K562 (cell line): ENCODE results near the gene SND1. TPM values are rescaled to one million over a fixed set of nuclear protein-coding genes. Genes with fewer than 3 reads are reported as not detected.

ENCODE experiments used
- ATF1 ChIP-seq, 2 experiments: fragments of 450-650 bp in 1 of 2; IDR thresholded peaks; 2 replicates each; pipeline ENCODE4 v1.6.1; 2016; ENCODE audit warnings: missing compliant biosample characterization in 1 of 2, missing genetic modification characterization in 1 of 2
- BDP1 ChIP-seq: IDR thresholded peaks from 3 replicates; pipeline ENCODE4 v1.6.1; 2011; ENCODE audit not compliant: insufficient read length, insufficient read depth
- CCAR2 ChIP-seq: fragments of 200-400 bp; formaldehyde crosslinking; IDR thresholded peaks from 2 replicates; pipeline ENCODE4 v1.6.1; 2017; ENCODE audit warnings: mild to moderate bottlenecking, low read depth, low read length
- DACH1 ChIP-seq: fragments of 450-650 bp; IDR thresholded peaks from 2 replicates; pipeline ENCODE4 v1.6.1; 2018; ENCODE audit not compliant: partially characterized antibody
- EHMT2 ChIP-seq: fragments of 450-650 bp; IDR thresholded peaks from 2 replicates; pipeline ENCODE4 v1.6.1; 2018; ENCODE audit warnings: antibody characterized with exemption
- HDGF ChIP-seq: fragments of 450-650 bp; IDR thresholded peaks from 2 replicates; pipeline ENCODE4 v1.6.1; 2016
- JUND ChIP-seq, 2 experiments: IDR thresholded peaks; 2 replicates in 1 of 2; 3 replicates in 1 of 2; pipeline ENCODE4 v1.6.1; 2011; ENCODE audit warnings: borderline replicate concordance in 2 of 2, low read depth in 2 of 2, low read length in 2 of 2, improper control_type of control experiment in 1 of 2, missing biosample characterization in 1 of 2, missing genetic modification characterization in 1 of 2, missing genetic modification reagents in 1 of 2
- MEF2D ChIP-seq: conservative IDR thresholded peaks from 2 replicates; pipeline ENCODE4 v1.6.1; 2016; ENCODE audit warnings: low read depth, missing genetic modification characterization, missing compliant biosample characterization
- PATZ1 ChIP-seq: fragments of 250-450 bp; sonication (Bioruptor Pico); IDR thresholded peaks from 2 replicates; pipeline ENCODE4 v1.5.0; 2020; ENCODE audit warnings: mild to moderate bottlenecking, borderline replicate concordance
- PPARD ChIP-seq: fragments of 250-450 bp; sonication (Bioruptor Pico); IDR thresholded peaks from 2 replicates; pipeline ENCODE4 v1.8.0; 2022; ENCODE audit warnings: inconsistent platforms, mild to moderate bottlenecking, moderate library complexity
- RCOR1 ChIP-seq, 2 experiments: IDR thresholded peaks; 2 replicates each; pipeline ENCODE4 v1.6.1; 2012; ENCODE audit warnings: low read depth in 2 of 2, low read length in 2 of 2, borderline replicate concordance in 1 of 2, improper control_type of control experiment in 1 of 2
- RFX5 ChIP-seq: IDR thresholded peaks from 2 replicates; pipeline ENCODE4 v1.6.1; 2011; ENCODE audit warnings: low read depth, mild to moderate bottlenecking, improper control_type of control experiment, low read length
- TEAD1 ChIP-seq, 2 experiments: fragments of 450-650 bp in 1 of 2; sonication (generic) in 1 of 2; formaldehyde crosslinking; IDR thresholded peaks; 2 replicates each; pipeline versions ENCODE4 v1.4.0 to v1.8.0; 2020 to 2022; ENCODE audit warnings: mild to moderate bottlenecking in 2 of 2, missing genetic modification reagents in 1 of 2
- ZC3H4 ChIP-seq: sonication (generic); formaldehyde crosslinking; IDR thresholded peaks from 2 replicates; pipeline ENCODE4 v1.9.0; 2021; ENCODE audit warnings: missing genetic modification reagents, borderline replicate concordance
- ZFP30 ChIP-seq: fragments of 250-450 bp; sonication (Bioruptor Pico); IDR thresholded peaks from 2 replicates; pipeline ENCODE4 v1.8.0; 2022; ENCODE audit warnings: moderate library complexity, mild to moderate bottlenecking, inconsistent platforms, borderline replicate concordance
- ZNF766 ChIP-seq: fragments of 200-800 bp; sonication (Bioruptor generic); conservative IDR thresholded peaks from 2 replicates; pipeline ENCODE4 v1.6.1; 2016; ENCODE audit warnings: missing genetic modification characterization, missing compliant biosample characterization
- polyA plus RNA-seq, 8 experiments: library from polyadenylated mRNA; depleted of rRNA in 4 of 8; stranded (reverse) in 5 of 8; unstranded in 3 of 8; fragments of >200 nt; fragmentation: Nextera tagmentation in 2 of 8; fragmentation: Illumina TruSeq in 1 of 8; extraction: Ambion mirVana in 2 of 8; extraction: Trizol in 1 of 8; gene quantifications; 2 replicates each; pipeline versions ENCODE4 v1.2.1 to v1.2.3, GENCODE V29; 2011 to 2014; ENCODE audit warnings: inconsistent platforms in 1 of 8, missing spikeins in 1 of 8
- total RNA-seq, 7 experiments: library from RNA; depleted of rRNA in 6 of 7; stranded (reverse); fragments of >200 nt in 6 of 7; fragmentation: Illumina TruSeq in 2 of 7; extraction: Trizol in 2 of 7; gene quantifications; 2 replicates each; pipeline versions ENCODE4 v1.2.1 to v1.2.3, GENCODE V29; 2011 to 2021; ENCODE audit warnings: low replicate concordance in 1 of 7
- TF ChIP-seq, protein P1 (sequence below): IDR thresholded peaks from 2 replicates; pipeline ENCODE4 v1.6.1; 2016; ENCODE audit warnings: missing genetic modification characterization, missing compliant biosample characterization
- TF ChIP-seq, protein P2 (sequence below), 2 experiments: fragments of 150-350 bp in 1 of 2; IDR thresholded peaks; 2 replicates each; pipeline ENCODE4 v1.6.1; 2012 to 2016; ENCODE audit warnings: low read depth in 2 of 2, low read length in 2 of 2, mild to moderate bottlenecking in 1 of 2, moderate library complexity in 1 of 2

SND1 gene
- total and polyA plus RNA-seq, 9 of the 15 experiments (the other 6 are each of a cell fraction or from before 2014, with no cell fraction given), result 46.5 to 307 (median 191) TPM

DNA sequence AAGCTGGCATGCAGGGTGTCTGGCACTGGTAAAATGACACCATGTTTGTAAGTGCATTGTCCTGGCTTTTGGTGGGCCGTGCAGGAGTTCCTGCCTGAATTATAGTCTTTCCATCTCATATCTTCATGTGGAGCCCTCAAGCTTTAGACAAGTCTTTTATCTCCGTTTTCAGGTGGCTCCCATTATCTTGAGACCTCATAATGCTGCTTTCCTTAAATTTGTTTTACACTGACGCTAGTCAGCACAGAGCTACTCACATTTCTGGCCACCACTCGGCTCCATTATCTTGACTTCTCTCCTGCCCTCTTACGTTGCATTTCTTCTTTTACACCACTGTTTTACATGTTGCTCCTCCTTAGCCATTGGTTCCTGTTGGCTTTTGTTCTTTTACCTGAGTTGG is 342.0 kb downstream of the SND1 start (continued):
- TF ChIP-seq, protein P1, sequence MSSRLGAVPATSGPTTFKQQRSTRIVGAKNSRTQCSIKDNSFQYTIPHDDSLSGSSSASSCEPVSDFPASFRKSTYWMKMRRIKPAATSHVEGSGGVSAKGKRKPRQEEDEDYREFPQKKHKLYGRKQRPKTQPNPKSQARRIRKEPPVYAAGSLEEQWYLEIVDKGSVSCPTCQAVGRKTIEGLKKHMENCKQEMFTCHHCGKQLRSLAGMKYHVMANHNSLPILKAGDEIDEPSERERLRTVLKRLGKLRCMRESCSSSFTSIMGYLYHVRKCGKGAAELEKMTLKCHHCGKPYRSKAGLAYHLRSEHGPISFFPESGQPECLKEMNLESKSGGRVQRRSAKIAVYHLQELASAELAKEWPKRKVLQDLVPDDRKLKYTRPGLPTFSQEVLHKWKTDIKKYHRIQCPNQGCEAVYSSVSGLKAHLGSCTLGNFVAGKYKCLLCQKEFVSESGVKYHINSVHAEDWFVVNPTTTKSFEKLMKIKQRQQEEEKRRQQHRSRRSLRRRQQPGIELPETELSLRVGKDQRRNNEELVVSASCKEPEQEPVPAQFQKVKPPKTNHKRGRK (tag), result no peak
- no peak for TF ChIP-seq ZC3H4 (CRISPR knock-in tag)
- no peak for TF ChIP-seq ATF1 (CRISPR knock-in tag; IDR thresholded peaks at IDR 0.05)
- 0 out of 2 replicates have a peak, but pooled peaks have one; percentile 36 for TF ChIP-seq ATF1 (tag; IDR thresholded peaks at IDR 0.05)
- TF ChIP-seq EHMT2, result peak; percentile 64
- no peak for TF ChIP-seq JUND (IDR thresholded peaks at IDR 0.05; ENCODE audit: borderline replicate concordance, low read depth, low read length)
- no peak; the same call in 2 of the 3 replicates for TF ChIP-seq JUND (tag; IDR thresholded peaks at IDR 0.05; ENCODE audit: borderline replicate concordance, low read depth, low read length)
- TF ChIP-seq PATZ1 (CRISPR knock-in tag), result no peak
- TF ChIP-seq ZFP30 (CRISPR knock-in tag), result no peak
- TF ChIP-seq RCOR1 (IDR thresholded peaks at IDR 0.05; ENCODE audit: borderline replicate concordance in 1 of 2, low read depth in 2 of 2, low read length in 2 of 2), result peak in 1 of 2 experiments; percentile 17; a peak in 1 of 4 replicates
- no peak for TF ChIP-seq ZNF766 (CRISPR knock-in tag)
- TF ChIP-seq BDP1, result no peak
- no peak for TF ChIP-seq PPARD (CRISPR knock-in tag)
- TF ChIP-seq DACH1, result no peak
- TF ChIP-seq, protein P2, sequence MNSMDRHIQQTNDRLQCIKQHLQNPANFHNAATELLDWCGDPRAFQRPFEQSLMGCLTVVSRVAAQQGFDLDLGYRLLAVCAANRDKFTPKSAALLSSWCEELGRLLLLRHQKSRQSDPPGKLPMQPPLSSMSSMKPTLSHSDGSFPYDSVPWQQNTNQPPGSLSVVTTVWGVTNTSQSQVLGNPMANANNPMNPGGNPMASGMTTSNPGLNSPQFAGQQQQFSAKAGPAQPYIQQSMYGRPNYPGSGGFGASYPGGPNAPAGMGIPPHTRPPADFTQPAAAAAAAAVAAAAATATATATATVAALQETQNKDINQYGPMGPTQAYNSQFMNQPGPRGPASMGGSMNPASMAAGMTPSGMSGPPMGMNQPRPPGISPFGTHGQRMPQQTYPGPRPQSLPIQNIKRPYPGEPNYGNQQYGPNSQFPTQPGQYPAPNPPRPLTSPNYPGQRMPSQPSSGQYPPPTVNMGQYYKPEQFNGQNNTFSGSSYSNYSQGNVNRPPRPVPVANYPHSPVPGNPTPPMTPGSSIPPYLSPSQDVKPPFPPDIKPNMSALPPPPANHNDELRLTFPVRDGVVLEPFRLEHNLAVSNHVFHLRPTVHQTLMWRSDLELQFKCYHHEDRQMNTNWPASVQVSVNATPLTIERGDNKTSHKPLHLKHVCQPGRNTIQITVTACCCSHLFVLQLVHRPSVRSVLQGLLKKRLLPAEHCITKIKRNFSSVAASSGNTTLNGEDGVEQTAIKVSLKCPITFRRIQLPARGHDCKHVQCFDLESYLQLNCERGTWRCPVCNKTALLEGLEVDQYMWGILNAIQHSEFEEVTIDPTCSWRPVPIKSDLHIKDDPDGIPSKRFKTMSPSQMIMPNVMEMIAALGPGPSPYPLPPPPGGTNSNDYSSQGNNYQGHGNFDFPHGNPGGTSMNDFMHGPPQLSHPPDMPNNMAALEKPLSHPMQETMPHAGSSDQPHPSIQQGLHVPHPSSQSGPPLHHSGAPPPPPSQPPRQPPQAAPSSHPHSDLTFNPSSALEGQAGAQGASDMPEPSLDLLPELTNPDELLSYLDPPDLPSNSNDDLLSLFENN (IDR thresholded peaks at IDR 0.05; ENCODE audit: low read depth in 2 of 2, low read length in 2 of 2), result no peak
- peak in 1 of 2 experiments; percentile 72; a peak in 1 of 4 replicates for TF ChIP-seq TEAD1 (CRISPR knock-in tag; IDR thresholded peaks at IDR 0.05)
- no peak for TF ChIP-seq RFX5
- TF ChIP-seq CCAR2, result no peak
- TF ChIP-seq MEF2D, result no peak
- no peak for TF ChIP-seq HDGF
